Measurements from ENCODE around the gene MRPL41.
"Not testable (repeated sequence)": the region's sequence is repeated elsewhere in the genome, so short reads cannot be mapped to it uniquely, and the experiment has no call there.

The MRPL41 gene

DNA sequence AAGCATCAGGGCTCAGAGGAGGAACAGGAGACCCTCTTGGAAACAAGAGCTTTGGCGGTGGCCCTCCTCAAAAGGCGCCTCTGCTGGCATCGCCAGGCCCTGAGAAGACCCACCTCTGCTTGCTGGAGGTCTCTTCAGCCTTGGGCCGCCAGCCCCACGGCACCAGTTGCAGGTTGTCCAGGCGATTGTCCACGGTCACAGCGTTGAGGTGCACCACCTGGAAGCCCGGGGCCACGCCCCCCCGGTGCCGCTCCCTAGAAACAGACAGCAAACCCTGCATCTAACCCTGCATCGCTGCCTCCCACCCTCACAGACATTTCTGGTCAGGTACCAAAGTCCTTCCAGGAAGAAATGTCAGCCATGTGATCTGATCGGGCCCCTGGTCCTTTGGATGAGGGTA, 35.2 kb downstream of the MRPL41 start:
- DNase-seq: no peak

DNA sequence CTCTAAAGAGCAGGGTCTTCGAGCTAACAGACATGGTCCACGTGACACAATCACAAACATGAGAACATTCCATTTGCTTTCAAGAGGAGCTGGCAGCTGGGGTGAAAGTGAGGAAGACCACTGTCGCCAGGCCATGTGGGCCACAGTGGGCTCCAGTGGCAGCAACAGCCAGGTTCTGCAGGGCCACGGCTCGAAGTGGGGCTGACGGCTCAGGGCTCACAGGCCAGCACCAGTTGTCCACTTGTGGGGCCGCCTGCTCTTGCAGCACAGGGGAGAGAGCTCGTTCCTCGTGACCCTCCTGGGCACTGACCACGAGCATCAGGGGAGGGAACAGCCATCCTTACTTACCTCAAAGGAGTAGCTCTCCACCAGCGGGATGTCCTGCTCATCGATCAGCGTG, 36.6 kb downstream of the MRPL41 start:
- no peak for DNase-seq

DNA sequence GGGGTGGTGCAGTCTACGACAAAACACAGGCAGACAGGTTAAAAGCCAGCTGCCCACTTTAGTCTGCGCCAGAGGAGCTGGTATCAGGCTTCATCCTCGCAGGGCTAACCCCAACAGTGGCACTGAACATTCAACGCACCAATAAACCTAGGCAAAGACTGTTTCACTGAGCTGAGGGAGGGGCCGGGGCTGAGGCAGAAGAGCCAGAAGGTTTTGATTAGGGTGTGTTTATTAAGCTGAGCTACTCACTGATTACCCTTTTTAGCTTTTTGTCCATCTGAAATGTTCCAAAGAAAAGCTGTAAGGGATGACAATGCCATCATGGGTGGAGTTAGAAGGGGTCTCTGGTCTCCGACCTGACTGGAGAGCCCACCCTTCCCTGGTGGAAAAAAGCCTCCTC, 37.2 kb downstream of the MRPL41 start:
- DNase-seq: no peak

DNA sequence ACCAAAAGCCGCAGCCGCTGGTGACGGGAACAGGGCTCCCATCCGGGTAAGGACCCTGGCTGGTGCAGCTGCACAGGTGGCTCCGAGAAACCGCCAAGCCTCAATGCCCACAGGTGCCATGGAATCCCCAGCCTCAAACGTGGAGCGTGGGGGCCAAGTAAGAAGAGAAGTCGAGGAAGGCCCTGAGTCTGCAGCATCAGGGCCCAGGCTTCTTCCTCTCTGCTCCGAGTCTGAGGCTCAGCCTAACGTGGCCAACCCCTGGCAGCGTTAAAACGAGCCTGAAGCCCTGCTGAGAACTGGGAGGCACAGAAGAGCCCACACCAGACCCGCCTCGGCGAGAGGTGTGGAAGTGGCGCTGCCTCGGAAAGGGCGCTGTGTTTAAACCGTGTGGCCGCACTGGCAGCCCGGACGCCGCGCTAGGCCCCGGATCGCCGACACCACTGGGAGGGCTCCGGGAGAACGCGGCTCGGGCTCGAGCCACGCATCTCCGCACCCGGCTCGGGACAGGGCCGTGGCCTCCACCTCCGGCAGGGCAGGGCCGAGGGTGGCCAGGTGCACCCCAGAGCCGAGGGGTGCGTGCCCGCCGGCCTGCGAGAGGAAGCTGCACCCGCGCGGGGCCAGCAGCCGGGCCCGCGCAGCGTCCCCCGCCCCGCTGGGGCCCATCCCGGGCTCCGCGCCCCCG, 37.9 kb downstream of the MRPL41 start:
- DNase-seq: no peak

DNA sequence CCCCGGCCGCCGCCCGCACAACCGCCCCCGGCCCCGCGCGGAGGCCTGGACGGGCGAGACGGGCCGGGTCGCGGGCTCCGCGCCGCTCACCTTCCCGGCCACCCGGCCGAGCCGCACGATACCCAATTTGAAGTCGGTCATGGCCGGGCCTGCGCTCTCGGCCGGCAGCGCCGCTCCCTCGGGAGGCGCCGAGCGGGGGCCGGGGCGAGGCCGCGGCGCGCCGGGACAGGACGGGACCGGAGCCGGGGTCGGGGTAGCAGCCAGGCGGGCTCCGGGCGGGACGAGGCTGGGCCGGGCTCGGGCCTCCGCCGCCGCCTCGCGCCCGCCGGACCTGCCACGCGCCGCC, 38.4 kb downstream of the MRPL41 start:
- no peak for DNase-seq

DNA sequence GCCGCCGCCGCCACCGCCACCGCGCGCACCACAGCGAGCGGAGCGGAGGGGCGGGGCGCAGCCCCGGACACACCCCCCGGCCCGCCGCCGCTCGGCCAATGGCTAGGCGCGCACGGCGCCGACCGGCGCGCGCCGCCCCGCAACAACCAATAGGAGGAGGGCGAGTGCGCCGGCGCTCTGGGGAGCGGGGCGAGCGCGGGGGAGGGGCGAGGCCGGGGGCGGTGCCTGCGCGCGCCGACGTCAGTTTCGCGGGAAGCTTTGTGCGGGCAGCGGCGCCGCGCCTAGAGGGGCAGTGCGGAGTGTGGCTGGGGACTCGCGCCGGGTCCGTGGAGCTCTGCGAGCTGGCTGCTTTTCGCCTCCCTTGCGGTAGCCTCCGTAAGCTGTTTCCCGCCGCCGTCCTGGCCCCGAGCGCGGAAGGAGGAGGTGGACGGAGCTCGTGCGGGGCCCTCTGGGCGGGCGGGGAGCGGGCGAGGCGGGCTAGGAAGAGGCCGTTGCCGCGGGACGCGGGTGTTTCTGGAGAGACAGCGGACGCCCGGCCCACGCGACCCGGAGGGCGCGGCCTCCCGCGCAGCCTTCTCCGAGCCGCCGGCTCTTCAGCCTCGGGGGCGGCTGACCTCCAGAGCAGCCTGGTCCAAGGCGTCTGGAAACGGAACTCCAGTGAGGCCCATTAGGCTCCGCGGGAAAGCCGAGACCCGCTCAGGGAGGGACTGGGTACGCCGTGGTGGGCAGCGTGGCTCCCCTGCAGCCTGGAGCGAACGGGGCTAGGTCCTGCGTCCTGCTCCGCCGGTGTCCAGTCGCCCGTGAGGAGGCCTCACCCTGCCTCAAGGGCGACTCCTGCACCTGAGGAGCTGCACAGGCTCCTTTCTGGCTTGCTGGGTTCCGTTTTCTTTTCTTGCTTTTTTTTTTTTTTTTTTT, 39.0 kb downstream of the MRPL41 start, which contains the start of gene ZMYND19:
TSS of gene ZMYND19 (minus strand) at position 44 of the 915 bp plus-strand sequence. CDS start 249 bp downstream, outside the sequence.
- peak; percentile 89 for DNase-seq

DNA sequence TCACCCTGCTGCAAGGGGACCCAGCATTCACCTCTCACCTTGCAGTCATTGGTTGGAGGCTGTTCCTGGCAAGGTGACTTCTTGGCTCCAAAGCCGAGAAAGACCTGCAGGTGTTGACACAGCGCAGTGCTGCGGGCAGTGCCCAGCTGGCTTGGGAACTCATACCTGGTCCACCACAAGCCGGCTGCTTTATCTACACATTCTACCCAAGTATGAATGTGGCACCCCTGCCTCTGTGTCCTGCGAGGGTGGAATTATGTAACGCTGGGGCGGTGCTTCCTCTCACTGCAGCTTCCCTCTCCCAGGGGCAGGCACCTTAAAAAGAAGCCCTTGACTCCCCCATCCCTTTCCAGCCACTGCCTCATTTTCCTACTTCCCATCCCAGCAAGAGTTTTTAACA, 41.1 kb downstream of the MRPL41 start:
- no peak for DNase-seq

DNA sequence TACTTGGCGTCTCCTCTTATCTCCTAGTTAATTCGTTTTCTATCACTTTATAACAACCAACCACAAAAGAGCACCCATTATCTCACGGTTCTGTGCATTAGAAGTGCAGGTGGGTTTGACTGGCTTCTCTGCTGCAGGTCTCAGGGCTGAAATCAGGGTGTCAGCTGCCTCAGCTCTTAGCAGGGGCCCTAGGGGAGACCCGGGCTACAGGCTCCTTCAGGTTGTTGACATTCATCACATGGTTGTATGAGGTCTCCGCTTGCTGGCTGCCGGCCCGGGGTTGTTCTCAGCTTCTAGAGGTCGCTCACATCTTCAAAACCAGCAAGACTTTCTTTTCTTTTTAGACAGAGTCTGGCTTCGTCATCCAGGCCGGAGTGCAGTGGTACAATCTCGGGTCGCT, 41.5 kb downstream of the MRPL41 start:
- DNase-seq: no peak

DNA sequence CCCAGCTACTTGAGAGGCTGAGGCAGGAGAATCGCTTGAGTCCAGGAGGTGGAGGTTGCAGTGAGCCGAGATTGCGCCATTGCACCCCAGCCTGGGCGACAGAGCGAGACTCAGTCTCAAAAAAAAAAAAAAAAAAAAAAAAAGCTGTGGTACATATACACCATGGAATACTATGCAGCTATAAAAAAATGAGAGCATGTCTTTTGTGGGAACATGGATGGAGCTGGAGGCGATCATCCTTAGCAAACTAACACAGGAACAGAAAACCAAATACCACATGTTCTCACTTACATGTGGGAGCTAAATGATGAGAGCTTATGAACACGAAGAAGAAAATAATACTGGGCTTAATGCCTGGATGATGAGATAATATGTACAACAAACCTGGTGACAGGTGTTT, 44.9 kb downstream of the MRPL41 start:
- DNase-seq: not testable (repeated sequence)

DNA sequence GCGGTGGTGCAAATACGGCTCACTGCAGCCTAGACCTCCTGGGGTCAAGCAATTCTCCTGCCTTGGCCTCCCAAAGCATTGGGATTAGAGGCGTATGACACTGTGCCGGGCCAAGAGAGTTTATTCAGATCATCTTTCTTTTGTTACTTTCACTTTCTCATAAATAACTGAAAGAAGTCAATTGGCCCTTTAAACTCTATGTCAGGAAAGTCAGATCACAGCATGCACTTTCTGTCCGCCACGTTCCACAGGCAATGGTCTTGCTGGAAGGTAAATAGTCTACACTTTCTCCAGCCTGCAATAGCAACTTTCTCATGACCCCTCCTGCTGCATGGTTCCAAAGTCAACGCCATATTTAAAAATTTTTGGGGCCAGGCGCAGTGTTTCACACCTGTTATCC, 47.3 kb downstream of the MRPL41 start:
- no peak for DNase-seq
